Upper lobe of left lung (tissue), 6 donors: ENCODE measurements around the gene MAP1LC3B. TPM values are rescaled to one million over a fixed set of nuclear protein-coding genes. Genes with fewer than 3 reads are reported as not detected.
A peak's percentile ranks its signal among the peaks of the same experiment; 100 is the strongest.

Experiments used
- ATAC-seq, 2 donors: fragments of 200-7000 bp; cut with Tn5 transposase; one replicate each; pipeline ENCODE4 v1.9.1; 2022; ENCODE audit warnings: mild to moderate bottlenecking in 2 of 2, moderate library complexity in 2 of 2; ENCODE audit not compliant: low FRiP score in 2 of 2
- DNase-seq, 2 donors: peaks; one replicate each; pipeline ENCODE4 v3.0.0-alpha.2; 2019 to 2020
- H3K27ac ChIP-seq, 4 donors: fragments of 200-600 bp; sonication (generic); one replicate each; pipeline ENCODE4 v1.5.1; 2016 to 2019
- H3K27me3 ChIP-seq, 4 donors: fragments of 200-600 bp; sonication (generic); one replicate each; pipeline ENCODE4 v1.5.1; 2017 to 2019
- H3K36me3 ChIP-seq, 4 donors: fragments of 200-600 bp; sonication (generic); one replicate each; pipeline ENCODE4 v1.5.1; 2016 to 2019
- H3K4me1 ChIP-seq, 4 donors: fragments of 200-600 bp; sonication (generic); one replicate each; pipeline ENCODE4 v1.5.1; 2018 to 2019
- H3K4me3 ChIP-seq, 4 donors: fragments of 200-600 bp; sonication (generic); one replicate each; pipeline ENCODE4 v1.5.1; 2017 to 2019; ENCODE audit warnings: mild to moderate bottlenecking in 2 of 4, moderate library complexity in 1 of 4
- H3K9me3 ChIP-seq, 4 donors: fragments of 200-600 bp; sonication (generic); one replicate each; pipeline ENCODE4 v1.5.1; 2018 to 2019
- CTCF ChIP-seq, 6 experiments: fragments of 450-650 bp in 4 of 6; fragments of 200-600 bp in 2 of 6; sonication (generic) in 2 of 6; IDR thresholded peaks; one replicate each; pipeline ENCODE4 v1.5.1; 2016 to 2019; ENCODE audit warnings: antibody characterized with exemption in 6 of 6
- EP300 ChIP-seq, 4 donors: sonication (generic); formaldehyde crosslinking; IDR thresholded peaks; one replicate each; pipeline ENCODE4 v1.5.1; 2017; ENCODE audit warnings: antibody characterized with exemption in 4 of 4, control low read depth in 2 of 4
- POLR2A ChIP-seq, 4 donors: fragments of 450-650 bp; IDR thresholded peaks; one replicate each; pipeline ENCODE4 v1.5.1; 2016 to 2017; ENCODE audit warnings: antibody characterized with exemption in 4 of 4, mild to moderate bottlenecking in 2 of 4
- POLR2AphosphoS5 ChIP-seq, 2 donors: sonication (generic); formaldehyde crosslinking; IDR thresholded peaks; one replicate each; pipeline ENCODE4 v1.5.1; 2017; ENCODE audit warnings: antibody characterized with exemption in 2 of 2
- WGBS, 2 donors: methylation state at CpG; one replicate each; pipeline ENCODE4 v1.1.5; 2017 to 2018; 5-methylcytosine and 5-hydroxymethylcytosine counted together
- total RNA-seq, 6 donors: library from RNA; depleted of rRNA in 4 of 6; stranded (reverse); fragments of >200 nt in 4 of 6; gene quantifications; one replicate each; pipeline versions ENCODE4 v1.1.0 to v1.2.1, GENCODE V29; 2016 to 2021
- donor health status: DM: no; HTN: no; CAD: no; lungs with moderate emphysema.
- donor health status: DM: no; HTN: yes; CAD: no; lungs with severe emphysema.

Gene MAP1LC3B
- total RNA-seq, 6 donors from 2014 or later: 32.5 to 64.2 (median 54.2) TPM

DNA sequence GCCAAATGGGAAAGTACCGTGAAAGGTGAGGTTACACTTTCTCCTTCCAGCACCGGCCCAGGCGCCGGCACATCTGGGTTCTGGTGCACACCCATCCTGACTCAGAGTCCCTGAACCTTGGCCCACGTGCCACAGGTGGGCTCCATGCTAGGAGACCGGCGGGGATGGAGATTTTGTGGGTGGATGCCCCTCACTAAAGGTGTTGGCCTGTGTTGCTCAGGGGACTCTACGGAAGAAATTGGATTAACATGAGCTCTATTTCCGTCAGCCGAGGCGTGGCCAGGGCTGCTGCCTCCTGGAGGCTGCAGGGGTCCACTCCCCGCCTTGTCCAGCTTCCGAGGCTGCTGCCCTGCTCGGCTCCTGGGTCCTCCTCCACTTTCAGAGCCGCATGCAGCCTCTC, 39.3 kb upstream of the MAP1LC3B start:
- TF ChIP-seq POLR2A (IDR thresholded peaks at IDR 0.05) (no peak), POLR2AphosphoS5 (IDR thresholded peaks at IDR 0.05) (no peak), EP300 (IDR thresholded peaks at IDR 0.05) (no peak), CTCF (IDR thresholded peaks at IDR 0.05) (no peak)
- Histone ChIP-seq H3K9me3 (no peaks in the 10 kb centered on the region), H3K36me3 (peaks cover 0 to 23% (median 3%) of the 10 kb centered on the region in 4 donors), H3K27me3 (no peaks in the 10 kb centered on the region), H3K27ac (no peak overlapping the region), H3K4me3 (no peak overlapping the region), H3K4me1 (no peaks in the 10 kb centered on the region)
- peak in 1 of 2 donors; percentile 57 for DNase-seq
- WGBS, 2 donors: 91 to 94% methylated on average over 6 to 15 of the region's 15 CpGs
- no peak for ATAC-seq

GRCh38 chr16:87353613-87354012, 38.5 kb upstream of the MAP1LC3B start:
- Histone ChIP-seq H3K36me3 (peaks cover 6 to 27% (median 10%) of the 10 kb centered on the region in 4 donors), H3K9me3 (no peaks in the 10 kb centered on the region), H3K4me3 (no peak overlapping the region), H3K27me3 (no peaks in the 10 kb centered on the region), H3K4me1 (no peaks in the 10 kb centered on the region), H3K27ac (no peak overlapping the region)
- WGBS, 2 donors: 95 to 96% methylated on average over 13 to 17 of the region's 17 CpGs
- TF ChIP-seq POLR2A (IDR thresholded peaks at IDR 0.05): no peak
- no peak for TF ChIP-seq POLR2AphosphoS5 (IDR thresholded peaks at IDR 0.05)
- TF ChIP-seq EP300 (IDR thresholded peaks at IDR 0.05): no peak
- no peak for TF ChIP-seq CTCF (IDR thresholded peaks at IDR 0.05)
- no peak for ATAC-seq
- DNase-seq: peak in 1 of 2 donors; percentile 57

DNA sequence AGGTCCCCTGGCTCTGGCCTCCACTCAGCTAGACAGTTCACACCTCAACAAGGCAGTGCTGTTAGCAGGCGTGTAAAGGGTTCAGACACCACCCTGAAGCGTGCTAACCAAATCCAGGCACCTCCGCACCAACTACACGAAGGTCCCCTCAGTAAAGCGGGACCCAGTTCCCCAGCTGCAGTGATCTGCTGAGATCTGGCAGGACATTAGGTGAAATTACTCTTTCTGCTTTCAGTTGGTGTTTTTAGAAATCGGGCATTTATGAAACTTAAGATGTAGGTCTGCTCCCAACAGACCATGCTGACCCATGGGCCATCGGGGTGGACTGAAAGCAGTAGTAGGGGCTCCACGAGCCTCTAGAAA, 35.7 kb upstream of the MAP1LC3B start:
- no peak for ATAC-seq
- no peak overlapping the region for H3K4me3 ChIP-seq
- TF ChIP-seq EP300 (IDR thresholded peaks at IDR 0.05): no peak
- no peak for TF ChIP-seq CTCF (IDR thresholded peaks at IDR 0.05)
- no peaks in the 10 kb centered on the region for H3K27me3 ChIP-seq
- no peak overlapping the region for H3K27ac ChIP-seq
- DNase-seq: no peak
- 95 to 96% methylated on average over 4 to 8 of the region's 8 CpGs for WGBS, 2 donors
- H3K4me1 ChIP-seq: no peaks in the 10 kb centered on the region
- H3K9me3 ChIP-seq: no peaks in the 10 kb centered on the region
- peaks cover 6 to 48% (median 24%) of the 10 kb centered on the region in 4 donors for H3K36me3 ChIP-seq

- 90 to 91% methylated on average over 15 to 17 of the region's 17 CpGs for WGBS, 2 donors
- no peak for DNase-seq
- Histone ChIP-seq H3K36me3 (peaks cover 6 to 53% (median 26%) of the 10 kb centered on the region in 4 donors), H3K27me3 (no peaks in the 10 kb centered on the region), H3K9me3 (no peaks in the 10 kb centered on the region), H3K4me3 (no peak overlapping the region), H3K27ac (no peak overlapping the region), H3K4me1 (peaks cover 0 to 8% (median 1%) of the 10 kb centered on the region in 4 donors)
- ATAC-seq: no peak
- TF ChIP-seq CTCF (IDR thresholded peaks at IDR 0.05) (no peak), POLR2A (IDR thresholded peaks at IDR 0.05) (no peak), EP300 (IDR thresholded peaks at IDR 0.05) (no peak), POLR2AphosphoS5 (IDR thresholded peaks at IDR 0.05) (no peak)
These were observed 33.9 kb upstream of the MAP1LC3B start for GRCh38 chr16:87358250-87358649.

GRCh38 chr16:87358696-87359095, 33.4 kb upstream of the MAP1LC3B start:
- no peaks in the 10 kb centered on the region for H3K27me3 ChIP-seq
- no peak for ATAC-seq
- peaks cover 0 to 12% (median 5%) of the 10 kb centered on the region in 4 donors for H3K4me1 ChIP-seq
- H3K9me3 ChIP-seq: no peaks in the 10 kb centered on the region
- H3K36me3 ChIP-seq: peaks cover 6 to 53% (median 26%) of the 10 kb centered on the region in 4 donors
- no peak for DNase-seq
- 90 to 91% methylated on average over 6 to 9 of the region's 9 CpGs for WGBS, 2 donors
- no peak overlapping the region for H3K27ac ChIP-seq
- H3K4me3 ChIP-seq: no peak overlapping the region
- TF ChIP-seq POLR2AphosphoS5 (IDR thresholded peaks at IDR 0.05) (no peak), CTCF (IDR thresholded peaks at IDR 0.05) (no peak), EP300 (IDR thresholded peaks at IDR 0.05) (no peak), POLR2A (IDR thresholded peaks at IDR 0.05) (no peak)
